Right hindlimb (tissue), 1 donor: ENCODE data around the gene MYCL.
"Not testable (repeated sequence)": the region's sequence is repeated elsewhere in the genome, so short reads cannot be mapped to it uniquely, and the experiment has no call there.

Source experiments
- DNase-seq: peaks from one replicate; pipeline ENCODE4 v3.0.0-alpha.2; 2018

Gene MYCL

DNA sequence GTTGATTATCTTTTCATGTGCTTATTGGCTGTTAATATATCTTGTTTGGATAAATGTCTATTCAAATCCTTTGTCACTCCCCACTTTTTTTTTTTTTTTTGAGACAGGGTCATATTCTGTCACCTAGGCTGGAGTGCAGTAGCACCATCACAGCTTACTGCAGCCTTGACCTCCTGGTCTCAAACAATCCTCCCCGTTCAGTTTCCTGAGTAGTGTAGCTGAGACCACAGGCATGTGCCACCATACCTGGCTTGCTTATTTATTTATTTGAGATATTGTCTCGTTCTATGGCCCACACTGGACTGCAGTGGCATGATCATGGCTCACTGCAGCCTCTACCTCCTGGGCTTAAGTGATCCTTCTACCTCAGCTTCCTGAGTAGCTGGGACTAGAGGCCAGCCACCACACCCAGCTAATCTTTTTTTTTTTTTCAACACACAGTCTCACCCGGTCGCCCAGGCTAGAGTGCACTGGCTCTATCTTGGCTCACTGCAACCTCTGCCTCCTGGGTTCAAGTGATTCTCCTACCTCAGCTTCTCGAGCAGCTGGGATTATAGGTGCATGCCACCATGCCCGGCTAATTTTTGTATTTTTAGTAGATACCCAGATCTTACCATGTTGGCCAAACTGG lies 13.9 kb upstream of the MYCL start:
- no peak for DNase-seq

DNA sequence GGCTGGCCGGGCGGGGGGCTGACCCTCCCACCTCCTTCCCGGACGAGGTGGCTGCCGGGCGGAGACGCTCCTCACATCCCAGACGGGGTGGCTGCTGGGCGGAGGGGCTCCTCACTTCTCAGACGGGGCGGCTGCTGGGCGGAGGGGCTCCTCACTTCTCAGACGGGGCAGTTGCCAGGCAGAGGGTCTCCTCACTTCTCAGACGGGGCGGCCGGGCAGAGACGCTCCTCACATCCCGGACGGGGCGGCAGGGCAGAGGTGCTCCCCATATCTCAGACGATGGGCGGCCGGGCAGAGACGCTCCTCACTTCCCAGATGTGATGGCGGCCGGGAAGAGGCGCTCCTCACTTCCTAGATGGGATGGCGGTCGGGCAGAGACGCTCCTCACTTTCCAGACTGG lies 11.4 kb upstream of the MYCL start:
- DNase-seq = not testable (repeated sequence)

DNA sequence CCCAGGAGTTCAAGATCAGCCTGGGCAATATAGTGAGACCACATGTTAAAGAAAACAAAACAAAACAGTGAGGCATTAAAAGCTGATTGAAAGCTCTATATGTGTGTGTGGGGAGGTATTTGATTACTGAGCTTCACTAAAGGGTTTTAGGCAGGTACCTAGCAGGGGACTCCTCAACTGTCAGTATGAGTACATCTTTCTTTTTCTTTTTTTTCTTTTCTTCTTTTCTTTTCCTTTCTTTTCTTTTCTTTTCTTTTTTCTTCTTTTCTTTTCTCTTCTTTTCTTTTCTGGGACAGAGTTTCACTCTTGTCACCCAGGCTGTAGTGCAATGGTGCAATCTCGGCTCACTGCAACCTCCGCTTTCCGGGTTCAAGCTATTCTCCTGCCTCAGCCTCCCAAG lies 8.5 kb upstream of the MYCL start:
- no peak for DNase-seq

DNA sequence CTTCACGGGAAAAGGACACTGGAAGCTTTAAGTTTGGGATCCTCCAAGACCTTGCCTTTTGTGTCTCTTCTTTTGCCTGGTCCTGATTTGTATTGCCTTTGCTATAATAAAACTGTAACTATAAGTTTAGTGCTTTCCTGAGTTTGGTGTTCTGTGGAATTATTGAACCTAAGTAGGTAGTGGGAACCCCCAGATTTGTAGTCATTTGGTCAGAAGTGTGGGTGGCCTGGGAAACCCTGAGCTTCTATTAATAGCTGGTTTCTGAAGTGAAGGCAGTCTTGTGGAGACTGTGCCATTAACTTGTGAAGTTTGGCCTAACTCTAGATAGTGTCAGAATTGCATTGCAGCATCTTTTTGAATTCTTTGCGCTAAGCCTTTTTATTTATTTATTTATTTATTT lies 6.8 kb upstream of the MYCL start:
- DNase-seq = no peak

DNA sequence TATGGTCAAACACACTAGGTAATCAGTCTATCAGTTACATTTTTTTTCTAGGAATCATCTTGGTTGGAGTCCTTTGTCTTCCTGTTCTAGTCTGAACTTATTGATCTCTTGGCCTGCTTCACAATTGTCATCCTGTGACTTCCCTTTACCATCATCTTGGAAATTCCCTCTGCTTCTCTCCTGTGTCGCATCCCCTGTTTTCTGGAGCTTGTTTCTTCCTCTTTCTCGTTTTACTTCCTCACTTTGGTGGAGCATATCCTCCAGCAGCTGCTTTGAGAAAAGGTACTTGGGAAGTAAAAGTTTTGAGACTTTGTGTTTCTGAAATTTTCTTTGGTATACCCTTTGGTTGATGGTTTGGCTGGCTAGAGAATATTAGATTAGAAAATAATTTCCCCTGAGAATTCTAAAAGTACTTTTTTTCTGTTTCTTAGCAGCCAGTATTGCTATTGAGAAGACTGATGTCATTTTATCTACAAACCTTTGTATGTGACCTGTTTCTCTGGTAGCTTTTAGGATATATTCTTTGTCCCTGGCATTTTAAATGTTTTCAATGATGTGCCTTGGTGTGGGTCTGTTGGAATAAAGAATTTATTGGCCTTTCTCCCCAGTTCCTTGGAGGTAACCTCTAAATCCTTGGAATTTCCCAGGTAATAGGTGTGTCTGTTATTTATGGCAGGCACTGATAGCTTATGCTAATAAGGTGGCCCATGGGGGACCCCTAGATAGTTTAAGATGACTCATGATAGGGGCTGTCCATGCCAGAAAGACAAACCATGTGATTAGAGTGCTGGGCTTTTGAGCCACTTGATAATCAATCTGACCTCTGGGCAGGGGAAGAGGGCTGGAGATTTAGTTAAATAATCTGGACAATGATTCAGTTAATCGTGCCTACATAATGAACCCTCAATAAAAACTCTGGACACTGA lies 6.1 kb upstream of the MYCL start:
- no peak for DNase-seq

DNA sequence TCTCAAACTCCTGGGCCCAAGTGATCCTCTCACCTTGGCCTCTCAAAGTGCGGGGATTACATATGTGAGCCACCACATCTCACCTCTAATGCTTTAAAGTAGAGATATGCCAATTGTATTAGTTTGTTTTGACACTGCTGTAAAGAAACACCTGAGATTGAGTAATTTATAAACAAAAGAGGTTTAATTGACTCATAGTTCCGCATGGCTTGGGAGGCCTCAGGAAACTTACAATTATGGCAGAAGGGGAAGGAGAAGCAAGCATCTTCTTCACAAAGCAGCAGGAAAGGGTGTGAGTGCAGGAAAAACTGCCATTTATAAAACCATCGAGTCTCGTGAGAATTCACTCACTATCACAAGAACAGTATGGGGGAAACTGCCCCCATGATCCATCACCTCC lies 3.5 kb upstream of the MYCL start:
- no peak for DNase-seq

DNA sequence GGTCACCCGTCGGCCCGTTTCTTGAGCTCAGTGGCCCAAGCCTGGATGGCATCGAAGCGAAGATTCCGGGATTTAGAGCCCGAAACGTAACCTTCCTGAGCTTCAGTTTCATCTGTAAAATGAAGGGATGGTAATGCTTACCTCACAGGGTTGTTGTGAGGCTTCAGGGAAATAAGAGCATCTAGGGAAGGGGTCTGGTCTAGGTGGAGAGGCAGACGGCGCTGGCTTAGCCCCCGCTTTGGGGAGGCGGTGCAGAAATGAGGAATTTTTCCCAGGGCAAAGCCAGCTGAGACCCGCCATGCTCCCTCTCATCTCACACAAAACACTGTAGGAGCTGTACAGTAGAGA lies 717 bp upstream of the MYCL start:
- no peak for DNase-seq

DNA sequence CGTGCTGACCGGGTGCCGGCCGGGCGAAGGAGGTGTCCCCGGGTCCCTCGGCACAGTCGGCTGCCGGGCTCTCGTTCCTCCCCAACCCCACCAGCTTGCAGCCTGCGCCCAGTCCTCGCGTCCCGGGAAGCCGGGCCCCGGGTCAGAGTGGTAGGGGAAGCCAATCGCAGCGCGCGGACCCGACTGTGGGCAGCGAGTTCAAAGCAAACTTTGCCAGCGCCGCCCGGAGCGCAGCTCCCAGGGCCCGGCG lies 328 bp downstream of the MYCL start:
- DNase-seq = peak; percentile 45

DNA sequence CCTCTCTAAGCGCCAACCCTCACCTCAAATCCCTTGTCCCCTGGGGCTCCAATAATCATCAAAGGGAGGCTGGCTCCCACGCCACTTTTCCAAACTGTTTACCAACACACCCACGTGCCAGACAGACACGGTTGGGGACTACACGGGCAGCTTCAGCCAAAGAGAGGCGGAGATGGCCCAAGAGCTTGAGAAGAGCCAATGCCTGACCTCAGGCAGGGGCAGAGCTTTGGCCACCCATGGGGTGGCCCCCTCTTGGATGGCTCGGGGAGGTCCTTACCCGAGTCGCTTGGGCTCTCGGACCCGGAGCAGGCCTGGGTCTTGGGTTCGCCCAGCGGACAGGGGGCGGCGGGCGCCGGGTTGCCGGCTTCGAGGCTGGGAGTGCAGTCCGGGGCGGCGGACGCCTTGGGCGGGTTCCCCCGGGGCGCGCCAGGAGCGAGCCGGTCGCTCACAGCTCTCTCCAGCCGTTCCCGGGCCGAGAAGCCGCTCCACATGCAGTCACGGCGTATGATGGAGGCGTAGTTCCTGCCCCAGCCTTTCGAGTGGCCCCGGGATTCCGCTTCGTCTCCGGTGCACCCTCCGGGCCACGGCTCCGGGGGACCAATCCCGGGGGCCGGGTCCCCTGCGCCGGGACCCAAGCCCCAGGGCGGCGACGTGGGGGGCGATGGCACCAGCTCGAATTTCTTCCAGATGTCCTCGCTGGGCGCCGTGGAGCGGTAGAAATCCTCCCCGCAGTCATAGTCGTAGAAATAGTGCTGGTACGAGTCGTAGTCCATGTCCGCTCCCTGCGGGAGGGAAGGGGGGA lies 854 bp downstream of the MYCL start:
- peak; percentile 35 for DNase-seq

DNA sequence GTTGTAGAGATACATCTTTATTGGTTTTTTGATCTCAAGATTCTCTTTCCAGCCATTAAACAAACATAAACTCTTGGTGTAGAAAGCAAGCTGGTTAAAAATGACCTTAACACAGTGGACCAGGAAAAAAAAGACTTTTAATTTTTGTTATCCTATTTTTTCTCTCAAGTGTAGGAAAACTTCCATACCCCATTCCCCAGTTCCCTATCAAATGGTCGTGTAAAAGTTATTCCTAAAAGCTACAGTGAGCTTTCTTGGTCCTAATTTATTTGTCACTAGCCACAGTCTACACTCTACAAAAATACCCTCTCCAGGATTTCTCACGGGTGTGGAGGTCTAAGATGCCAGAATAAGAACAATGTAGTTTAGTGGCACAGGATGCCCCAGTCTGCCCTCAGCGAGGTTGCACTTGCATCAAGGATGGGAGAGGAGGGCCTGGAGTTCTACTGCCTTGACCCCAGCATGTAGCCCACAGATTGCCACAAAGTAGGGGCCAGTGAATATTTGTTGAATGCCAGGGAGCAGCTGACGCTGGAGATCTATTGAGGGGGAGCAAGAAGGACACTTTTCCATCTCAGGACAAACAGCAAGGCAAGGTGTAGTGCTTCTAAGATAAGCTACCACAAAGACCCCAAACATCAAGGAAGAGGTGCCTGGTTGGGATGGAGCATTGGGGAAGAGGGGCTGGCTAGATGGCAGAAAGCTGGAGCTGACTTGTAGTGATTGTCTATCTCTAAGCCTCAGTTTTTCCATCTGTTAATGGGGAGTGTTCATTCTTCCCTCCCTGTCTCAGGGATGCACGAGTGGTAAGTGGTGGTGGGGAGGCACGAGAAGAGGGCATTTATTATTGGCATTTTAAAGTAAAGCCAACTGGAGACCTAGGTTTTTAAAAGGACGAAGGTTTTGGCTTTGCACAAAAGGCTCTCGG lies 1.8 kb downstream of the MYCL start:
- DNase-seq = no peak

DNA sequence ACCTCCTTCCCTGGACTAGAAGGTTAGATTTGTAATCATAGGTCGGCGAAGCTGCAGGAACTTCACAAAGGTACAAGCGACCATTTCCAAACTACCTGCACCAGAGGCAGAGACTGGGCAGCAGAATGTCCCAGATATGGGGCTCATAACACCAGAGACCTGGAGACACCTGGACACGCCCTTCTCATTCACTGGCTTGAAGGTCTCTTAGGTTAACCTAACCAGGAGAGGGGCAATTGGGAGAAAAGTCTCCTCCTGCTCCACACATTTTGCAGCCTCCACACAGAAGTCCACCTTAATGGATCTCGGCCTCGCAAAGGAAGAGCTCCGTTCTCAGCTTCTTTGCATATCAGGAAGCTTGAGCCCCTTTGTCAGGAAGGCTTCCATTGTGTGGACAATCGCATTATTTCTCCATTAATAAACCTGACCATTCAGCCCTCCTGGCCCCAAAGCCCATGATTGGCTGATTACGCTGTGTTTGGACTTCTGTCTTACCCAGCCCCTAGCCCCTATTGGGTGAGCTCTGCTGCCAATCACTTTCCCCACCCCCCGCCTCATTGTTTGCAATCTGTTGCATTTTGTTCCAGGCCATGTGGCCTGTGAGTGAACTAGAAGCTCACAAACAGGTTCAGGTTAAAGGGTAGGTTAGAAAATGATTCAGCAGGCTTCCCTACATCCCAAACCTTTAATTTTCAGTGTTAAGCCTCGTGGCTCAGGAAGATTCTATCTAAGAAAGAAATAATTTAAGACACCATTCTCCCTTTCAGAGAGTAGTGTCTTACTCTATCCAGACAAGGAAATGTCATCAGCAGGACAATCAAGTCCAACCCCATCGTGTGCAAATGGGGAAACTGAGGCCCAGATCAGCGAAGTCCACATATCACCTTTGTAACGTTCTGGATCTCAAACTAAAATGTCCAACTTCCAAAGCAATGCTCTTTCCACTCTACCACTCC lies 2.8 kb downstream of the MYCL start:
- peak; percentile 67 for DNase-seq

DNA sequence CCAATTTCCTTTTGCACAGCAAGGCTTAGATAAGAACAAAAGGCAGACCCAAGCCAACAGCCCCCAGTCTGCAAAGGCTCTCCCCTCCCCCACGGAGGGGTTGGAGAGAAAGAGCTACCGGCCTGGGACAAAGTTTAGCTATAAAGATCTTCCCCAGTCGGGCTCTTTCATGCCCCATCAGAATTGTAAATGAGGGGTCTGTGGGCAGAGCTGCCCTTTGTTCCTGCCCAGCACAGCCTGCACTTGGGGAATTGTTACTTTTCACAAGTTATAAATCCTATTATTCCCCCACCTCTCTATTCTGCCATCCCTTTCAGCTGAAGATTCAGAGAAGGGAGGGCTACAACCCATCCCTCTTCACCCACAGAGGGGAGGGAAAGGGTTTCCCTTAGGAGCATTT lies 3.5 kb downstream of the MYCL start:
- no peak for DNase-seq

DNA sequence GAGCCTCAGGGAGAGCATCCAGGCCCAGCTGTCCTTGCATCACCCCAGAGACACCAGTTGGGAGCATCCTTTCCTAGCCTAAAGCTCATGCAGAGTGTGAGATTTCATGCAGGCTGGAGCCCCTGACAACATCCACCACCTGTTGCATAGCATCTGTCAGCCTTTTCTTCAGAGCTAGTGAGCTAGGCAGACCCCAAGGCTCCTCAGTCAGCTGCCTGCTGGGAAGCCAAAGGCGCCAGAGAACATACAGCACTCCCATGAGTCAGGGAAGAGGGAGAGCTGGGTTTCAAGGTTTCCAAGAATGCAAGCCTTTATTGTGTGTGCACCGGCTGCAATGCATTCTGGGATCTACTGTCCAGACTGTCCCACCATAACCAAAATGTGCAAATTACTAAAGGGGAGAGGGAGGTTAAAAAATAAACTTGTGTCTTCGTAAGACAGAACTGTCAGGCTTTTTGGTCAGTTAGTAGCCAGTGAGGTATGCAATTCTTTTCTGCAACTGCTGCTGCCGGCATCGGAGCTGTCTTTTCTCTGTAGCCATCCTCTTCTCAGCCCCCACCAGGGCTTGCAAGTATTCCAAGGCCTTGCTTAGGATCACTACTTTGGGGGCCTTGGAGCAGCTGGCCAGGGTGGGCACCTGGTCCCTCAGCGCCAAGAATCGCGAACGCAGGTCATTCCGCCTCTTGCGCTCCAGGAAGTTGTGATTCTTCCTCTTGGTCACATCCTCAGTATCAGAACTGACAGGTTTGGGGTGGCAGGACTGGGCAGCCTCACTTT lies 4.6 kb downstream of the MYCL start:
- DNase-seq = peak; percentile 82

DNA sequence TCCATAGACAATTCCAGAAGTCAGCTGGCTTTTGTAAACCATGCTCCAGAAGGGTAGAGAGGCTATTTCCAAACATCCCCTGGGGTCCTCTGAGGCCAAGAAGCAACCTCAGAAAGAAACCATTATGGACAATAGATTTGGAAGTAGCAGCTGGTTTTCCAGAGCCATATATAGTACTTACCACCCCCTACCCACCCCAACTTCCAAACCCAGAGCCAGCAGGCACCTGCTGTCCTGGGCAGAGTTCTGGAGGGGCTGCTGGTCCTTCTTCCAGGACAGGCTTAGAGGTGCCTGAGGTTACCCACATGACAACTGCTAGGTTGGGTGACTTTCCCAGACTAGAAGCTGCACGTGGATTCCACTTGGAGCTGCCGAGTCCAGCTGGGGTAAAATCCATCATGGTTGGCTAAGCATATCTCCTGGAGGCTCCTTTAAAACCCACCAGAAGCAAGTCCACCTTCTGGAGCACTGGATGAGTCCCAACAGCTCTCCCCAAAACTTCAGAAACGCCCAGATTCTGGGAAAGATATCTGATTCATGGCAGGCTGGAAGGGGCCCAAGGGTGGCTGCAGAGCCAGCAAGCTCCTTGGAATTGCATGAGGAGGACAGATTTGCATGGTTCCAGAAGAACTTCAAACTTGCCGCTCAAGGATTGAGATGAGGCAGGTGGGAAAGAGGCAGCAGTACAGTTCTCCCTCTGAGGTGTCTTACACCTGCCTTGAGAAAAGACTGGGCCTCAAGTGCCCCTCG lies 5.8 kb downstream of the MYCL start:
- no peak for DNase-seq

DNA sequence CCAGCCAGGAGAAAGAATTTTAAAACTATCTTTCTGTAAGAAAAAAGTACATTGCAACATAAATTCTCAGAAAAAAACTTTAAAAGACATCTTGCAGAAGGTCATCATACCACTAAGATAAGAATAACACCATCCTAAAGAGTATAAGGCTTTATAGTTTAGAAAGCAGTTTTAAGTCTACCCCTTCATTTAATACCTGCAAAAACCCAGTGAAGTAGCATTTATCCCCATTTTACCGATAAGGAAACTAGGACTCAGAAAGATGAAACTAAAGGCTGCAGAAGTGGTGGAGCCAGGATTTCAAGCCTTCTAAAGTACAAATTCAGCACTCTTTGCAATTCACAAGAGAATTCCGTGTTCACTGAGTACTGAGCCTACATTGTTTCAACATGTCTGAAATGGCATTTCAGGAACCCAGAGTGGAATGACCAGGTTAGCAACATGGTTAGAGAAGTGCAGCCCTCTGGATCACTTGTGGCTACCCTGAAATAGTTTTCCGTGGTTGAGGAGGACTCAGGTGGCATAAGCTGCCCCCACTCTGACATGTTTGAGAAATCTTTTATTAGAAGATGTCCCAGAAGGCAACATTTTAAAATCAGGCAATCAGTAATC lies 6.7 kb downstream of the MYCL start:
- no peak for DNase-seq

DNA sequence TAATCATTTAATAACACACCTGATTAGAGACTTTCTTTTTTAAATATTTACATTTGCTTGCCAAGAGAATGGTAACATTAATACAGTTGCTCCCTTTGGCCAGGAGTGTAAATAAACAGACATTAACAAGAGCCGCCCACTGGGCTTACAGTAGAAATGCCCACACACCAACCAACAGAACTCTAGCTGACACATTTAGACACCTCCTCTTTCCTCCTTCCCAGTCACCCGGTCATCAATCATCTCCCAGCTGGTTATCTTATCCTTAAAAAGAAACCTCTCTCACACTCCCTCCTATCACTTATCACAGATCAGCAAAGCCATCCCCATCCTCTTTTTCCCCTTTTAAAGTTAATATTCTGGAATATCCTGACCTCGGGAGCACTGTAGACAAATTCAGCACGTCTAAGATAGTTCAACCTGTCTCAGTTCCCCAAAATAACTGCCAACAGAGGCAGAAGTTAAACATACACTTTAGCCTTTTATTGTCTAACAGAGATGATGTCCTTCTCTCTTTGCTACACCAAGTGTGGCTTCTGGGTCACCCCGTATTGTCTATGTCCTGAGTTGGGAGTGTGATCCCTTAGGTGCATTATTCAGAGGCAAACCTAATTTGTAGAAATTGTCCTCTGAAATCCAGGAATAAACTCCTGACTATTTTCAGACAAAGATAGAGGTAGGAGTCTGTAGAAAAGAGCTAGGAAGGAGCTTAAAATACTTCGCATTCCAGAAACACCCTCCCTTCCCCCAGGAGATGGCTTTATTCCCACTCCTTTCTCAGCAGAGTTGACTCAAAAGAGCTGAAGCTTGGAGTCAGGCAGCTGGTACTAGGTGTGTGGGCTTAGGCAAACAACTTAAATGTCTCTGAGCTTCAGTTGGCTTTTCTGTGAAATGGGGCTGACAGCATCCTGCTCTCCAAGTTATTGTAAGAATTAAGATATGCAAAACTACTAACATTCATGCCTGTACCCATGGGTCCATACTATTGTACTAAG lies 8.8 kb downstream of the MYCL start:
- DNase-seq = no peak

DNA sequence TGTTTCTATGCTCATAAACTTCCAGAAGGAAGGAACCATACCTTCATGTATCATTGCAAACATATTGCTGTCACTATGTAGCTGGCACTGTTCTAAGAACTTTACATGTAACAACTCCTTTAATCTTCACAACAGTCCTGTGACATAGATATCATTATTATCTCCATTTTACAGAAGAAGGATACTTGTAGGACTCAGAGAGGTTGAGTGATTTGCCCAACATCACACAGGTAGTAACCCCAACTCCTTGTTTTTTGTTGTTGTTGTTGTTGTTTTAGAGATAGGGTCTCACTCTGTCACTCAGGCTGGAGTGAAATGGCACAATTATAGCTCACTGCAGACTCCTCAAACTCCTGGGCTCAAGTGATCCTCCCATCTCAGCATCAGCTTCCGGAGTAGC lies 10.8 kb downstream of the MYCL start:
- no peak for DNase-seq

DNA sequence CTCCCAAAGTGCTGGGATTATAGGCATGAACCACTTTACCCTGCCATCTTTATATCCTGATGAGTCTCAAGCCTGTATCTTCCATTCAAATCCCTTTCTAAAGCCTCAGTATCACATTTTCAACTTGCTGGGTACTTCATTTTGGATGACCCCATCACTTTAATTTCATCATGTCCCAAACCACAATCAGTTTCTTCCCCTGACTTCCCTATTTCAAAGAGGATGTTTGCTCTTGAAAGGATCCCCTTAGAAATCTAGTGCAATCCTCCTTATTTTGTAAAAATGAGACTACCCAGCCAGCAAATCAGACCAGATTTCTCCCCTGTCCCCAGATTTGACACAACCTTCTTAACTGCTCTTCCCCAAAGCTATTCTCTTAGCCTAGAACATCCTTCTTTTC lies 11.4 kb downstream of the MYCL start:
- no peak for DNase-seq
